ENCODE data around the gene SLC1A2.

Gene SLC1A2

DNA sequence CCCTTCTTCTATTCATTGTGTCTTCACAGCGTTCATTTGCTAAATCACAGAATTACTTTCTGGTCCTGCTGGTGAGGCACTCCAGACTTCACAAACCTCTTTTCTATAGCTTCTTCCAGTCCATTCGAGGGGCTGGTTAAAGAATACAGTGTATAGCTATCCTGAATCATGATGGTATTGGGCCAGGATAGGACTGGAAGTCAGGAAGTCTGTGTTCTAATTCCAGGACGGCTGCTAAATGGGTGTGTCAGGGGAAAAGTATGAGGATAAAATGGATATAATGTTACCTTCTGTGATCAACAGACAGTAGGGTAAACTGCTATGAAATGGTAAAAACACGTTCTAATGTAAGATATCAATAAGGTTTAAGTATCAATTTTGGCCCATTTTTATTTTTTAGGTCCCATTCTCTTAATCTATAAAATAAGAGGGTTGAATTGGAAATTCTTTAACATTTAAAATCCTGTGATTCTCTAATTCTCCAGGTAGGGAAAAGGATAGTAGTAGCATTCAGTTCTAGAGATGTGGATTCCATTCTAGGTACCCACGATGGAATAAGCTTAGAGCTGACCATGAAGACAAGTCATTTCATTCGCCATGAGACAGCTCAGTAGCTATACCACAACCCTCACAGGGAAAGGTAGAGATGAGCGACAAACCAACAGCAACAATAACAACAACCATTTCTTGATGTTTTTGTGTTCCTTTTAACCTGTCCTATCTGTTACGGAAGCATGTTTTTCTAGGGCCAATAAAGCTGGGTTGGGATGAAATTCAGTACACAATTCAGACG is 96.1 kb downstream of the SLC1A2 start:
- TF ChIP-seq POLR2A (IDR thresholded peaks at IDR 0.05; ENCODE audit: extremely low read depth, insufficient read length) (no peak), MYC (IDR thresholded peaks at IDR 0.05; ENCODE audit: low read depth, low read length) (no peak)
- TF ChIP-seq, protein P1, sequence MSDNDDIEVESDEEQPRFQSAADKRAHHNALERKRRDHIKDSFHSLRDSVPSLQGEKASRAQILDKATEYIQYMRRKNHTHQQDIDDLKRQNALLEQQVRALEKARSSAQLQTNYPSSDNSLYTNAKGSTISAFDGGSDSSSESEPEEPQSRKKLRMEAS (IDR thresholded peaks at IDR 0.05; ENCODE audit: low read depth, low read length) = no peak
- TF ChIP-seq, protein P2, sequence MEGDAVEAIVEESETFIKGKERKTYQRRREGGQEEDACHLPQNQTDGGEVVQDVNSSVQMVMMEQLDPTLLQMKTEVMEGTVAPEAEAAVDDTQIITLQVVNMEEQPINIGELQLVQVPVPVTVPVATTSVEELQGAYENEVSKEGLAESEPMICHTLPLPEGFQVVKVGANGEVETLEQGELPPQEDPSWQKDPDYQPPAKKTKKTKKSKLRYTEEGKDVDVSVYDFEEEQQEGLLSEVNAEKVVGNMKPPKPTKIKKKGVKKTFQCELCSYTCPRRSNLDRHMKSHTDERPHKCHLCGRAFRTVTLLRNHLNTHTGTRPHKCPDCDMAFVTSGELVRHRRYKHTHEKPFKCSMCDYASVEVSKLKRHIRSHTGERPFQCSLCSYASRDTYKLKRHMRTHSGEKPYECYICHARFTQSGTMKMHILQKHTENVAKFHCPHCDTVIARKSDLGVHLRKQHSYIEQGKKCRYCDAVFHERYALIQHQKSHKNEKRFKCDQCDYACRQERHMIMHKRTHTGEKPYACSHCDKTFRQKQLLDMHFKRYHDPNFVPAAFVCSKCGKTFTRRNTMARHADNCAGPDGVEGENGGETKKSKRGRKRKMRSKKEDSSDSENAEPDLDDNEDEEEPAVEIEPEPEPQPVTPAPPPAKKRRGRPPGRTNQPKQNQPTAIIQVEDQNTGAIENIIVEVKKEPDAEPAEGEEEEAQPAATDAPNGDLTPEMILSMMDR (IDR thresholded peaks at IDR 0.05; ENCODE audit: low read depth, low read length) = no peak
- DNase-seq (ENCODE audit: low read depth) = no peak
- H3K4me3 ChIP-seq (ENCODE audit: low read depth, low read length) = no peak overlapping the region

DNA sequence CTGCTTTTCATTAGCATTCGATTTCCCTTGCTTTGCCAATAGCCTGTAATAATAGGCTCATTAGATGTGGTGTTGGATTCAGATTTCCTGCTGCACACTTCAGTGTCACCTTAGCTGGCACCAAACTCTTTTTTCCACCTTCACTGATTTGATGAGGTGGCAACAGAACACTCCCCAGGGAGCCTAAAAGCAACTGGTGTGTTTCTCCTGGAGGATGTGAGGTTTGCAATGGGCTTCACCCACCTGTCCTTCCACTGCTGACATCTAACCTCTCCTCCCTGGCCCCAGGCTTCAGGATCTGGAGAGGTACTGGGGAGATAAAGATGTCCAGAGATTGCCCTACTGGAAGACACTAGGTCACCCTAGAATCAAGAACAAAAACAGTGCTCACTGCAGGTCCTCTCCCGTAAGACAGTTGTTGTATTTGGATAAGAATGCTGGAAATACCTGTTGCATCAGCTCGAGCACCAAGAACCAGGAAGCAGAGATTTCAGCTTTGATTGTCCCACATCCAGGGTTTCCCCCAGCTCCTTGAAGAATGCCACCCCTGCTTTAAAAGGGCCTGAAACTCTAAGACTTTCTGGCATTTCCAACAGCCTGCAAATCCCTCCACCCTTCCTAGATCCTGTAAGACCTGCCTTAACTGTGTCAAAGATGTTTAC is 96.9 kb downstream of the SLC1A2 start:
- no peak overlapping the region for H3K4me3 ChIP-seq (ENCODE audit: low read depth, low read length)
- DNase-seq (ENCODE audit: low read depth) = no peak
- no peak for TF ChIP-seq MYC (IDR thresholded peaks at IDR 0.05; ENCODE audit: low read depth, low read length)

DNA sequence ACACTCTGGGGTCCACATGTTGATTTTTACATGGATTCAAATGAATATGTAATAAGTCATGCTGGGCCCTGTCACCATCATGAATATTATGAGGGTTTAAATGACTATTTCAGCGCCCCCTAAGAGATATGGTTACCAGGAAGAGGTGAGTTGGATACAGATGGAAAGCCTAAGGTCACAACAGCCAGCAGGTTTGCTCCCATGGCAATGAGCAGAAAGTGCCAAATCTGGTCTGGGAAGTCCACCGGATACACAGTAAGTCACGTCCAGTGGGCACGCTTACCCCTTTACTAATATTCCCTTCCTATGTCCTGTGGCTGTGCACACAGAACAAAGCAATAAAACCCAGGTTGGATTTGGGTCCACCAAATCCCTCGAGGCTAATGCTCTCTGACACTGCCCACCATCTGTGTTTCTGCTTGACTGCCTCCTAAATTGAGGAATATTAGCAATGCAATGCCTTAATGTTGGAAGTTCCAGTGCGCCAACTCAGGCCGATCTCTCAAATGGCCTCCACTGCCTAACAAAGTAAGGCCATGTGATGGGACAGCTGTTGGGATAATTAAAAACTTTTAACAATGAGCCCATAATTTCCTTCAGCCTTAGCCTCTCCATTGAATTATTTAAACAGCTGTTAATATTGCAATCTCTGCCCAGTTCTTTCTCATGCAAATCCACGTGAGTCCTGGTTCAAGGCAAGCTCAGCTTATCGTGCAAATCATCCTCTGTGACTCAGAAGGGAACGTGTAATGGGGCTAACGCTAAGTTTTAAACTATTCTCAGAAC is 97.6 kb downstream of the SLC1A2 start:
- DNase-seq (ENCODE audit: low read depth) = no peak
- TF ChIP-seq, protein P1 (IDR thresholded peaks at IDR 0.05; ENCODE audit: low read depth, low read length) = no peak

DNA sequence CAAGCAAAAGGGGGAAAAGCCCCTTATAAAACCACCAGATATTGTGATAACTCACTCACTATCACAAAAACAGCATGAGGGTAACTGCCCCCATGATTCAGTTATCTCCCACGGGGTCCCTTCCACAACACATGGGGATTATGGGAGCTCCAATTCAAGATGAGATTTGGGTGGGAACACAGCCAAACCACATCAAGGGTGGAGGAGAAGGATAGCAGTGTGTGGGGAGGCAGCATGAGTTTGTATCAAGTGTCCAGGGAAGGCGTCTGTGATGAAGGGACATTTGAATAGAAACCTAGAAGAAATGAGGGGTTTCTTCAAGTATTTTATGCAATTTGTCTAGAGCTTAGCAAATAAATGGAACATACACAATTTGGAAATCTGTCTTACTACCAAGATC is 98.2 kb downstream of the SLC1A2 start:
- no peak overlapping the region for H3K4me3 ChIP-seq (ENCODE audit: low read depth, low read length)
- DNase-seq (ENCODE audit: low read depth) = no peak

More for the DNA sequence above, 97.6 kb downstream of the SLC1A2 start:
- no peak overlapping the region for H3K4me3 ChIP-seq (ENCODE audit: low read depth, low read length)

GRCh38 chr11:35318977-35319925 is 100.1 kb downstream of the SLC1A2 start:
- DNase-seq (ENCODE audit: low read depth) = no peak
- TF ChIP-seq, protein P2 (IDR thresholded peaks at IDR 0.05; ENCODE audit: low read depth, low read length) = no peak
- no peak for TF ChIP-seq MYC (IDR thresholded peaks at IDR 0.05; ENCODE audit: low read depth, low read length)
- no peak for TF ChIP-seq POLR2A (IDR thresholded peaks at IDR 0.05; ENCODE audit: extremely low read depth, insufficient read length)
- TF ChIP-seq, protein P1 (IDR thresholded peaks at IDR 0.05; ENCODE audit: low read depth, low read length) = no peak
- no peak overlapping the region for H3K4me3 ChIP-seq (ENCODE audit: low read depth, low read length)

More for the DNA sequence above, 98.2 kb downstream of the SLC1A2 start:
- TF ChIP-seq MYC (IDR thresholded peaks at IDR 0.05; ENCODE audit: low read depth, low read length) = no peak
- TF ChIP-seq, protein P2 (IDR thresholded peaks at IDR 0.05; ENCODE audit: low read depth, low read length) = no peak
- no peak for TF ChIP-seq POLR2A (IDR thresholded peaks at IDR 0.05; ENCODE audit: extremely low read depth, insufficient read length)
- TF ChIP-seq, protein P1 (IDR thresholded peaks at IDR 0.05; ENCODE audit: low read depth, low read length) = no peak

DNA sequence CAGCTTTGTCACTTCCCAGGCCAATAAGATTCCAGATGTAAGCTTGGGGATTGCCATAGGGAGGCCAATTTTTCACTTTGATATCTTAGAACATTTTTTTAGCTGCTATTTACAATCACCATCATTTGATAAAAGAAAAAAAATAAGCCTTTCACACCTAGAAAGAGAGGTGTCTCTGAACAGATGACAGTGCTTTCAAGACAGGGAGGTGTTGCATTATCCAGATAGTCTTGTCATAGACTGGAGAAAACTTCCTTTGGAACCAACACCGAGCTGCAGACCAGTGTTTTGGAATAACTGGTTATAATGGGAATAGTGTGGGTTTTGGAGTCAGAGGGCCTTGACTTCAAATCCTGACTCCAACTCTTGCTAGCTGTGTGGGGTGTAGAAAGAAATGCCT is 101.0 kb downstream of the SLC1A2 start:
- TF ChIP-seq, protein P1 (IDR thresholded peaks at IDR 0.05; ENCODE audit: low read depth, low read length) = no peak
- TF ChIP-seq, protein P2 (IDR thresholded peaks at IDR 0.05; ENCODE audit: low read depth, low read length) = no peak
- no peak overlapping the region for H3K4me3 ChIP-seq (ENCODE audit: low read depth, low read length)
- DNase-seq (ENCODE audit: low read depth) = no peak
